Measurements from ENCODE around the gene REV3L. TPM values are rescaled to one million over a fixed set of nuclear protein-coding genes. Genes with fewer than 3 reads are reported as not detected.
"Not testable (repeated sequence)": the region's sequence is repeated elsewhere in the genome, so short reads cannot be mapped to it uniquely, and the experiment has no call there.

Gene REV3L
- total RNA-seq, 1 donor from 2014 or later: 23.0 TPM

- no peaks in the 10 kb centered on the region for H3K27me3 Mint-ChIP-seq (ENCODE audit: low read depth, unreplicated experiment)
- FAIRE-seq: peak; percentile 32
Measured at GRCh38 chr6:111478064-111478476, 4.9 kb downstream of the REV3L start.

GRCh38 chr6:111477481-111477938, 5.5 kb downstream of the REV3L start:
- Mint-ChIP-seq H3K27me3 (ENCODE audit: low read depth, unreplicated experiment) (no peaks in the 10 kb centered on the region), H3K27ac (ENCODE audit: unreplicated experiment) (peak overlapping the region; percentile 94), H3K4me1 (ENCODE audit: low read depth, unreplicated experiment) (peaks cover 18% of the 10 kb centered on the region), H3K9me3 (ENCODE audit: unreplicated experiment) (no peaks in the 10 kb centered on the region), H3K4me3 (ENCODE audit: unreplicated experiment) (peak overlapping the region; percentile 62), H3K36me3 (ENCODE audit: low read depth, unreplicated experiment) (peaks cover 3% of the 10 kb centered on the region)
- H3K27ac ChIP-seq (ENCODE audit: low read depth, low read length): peak overlapping the region; percentile 50
- peak overlapping the region; percentile 55 for H3K4me2 ChIP-seq (ENCODE audit: low read length)
- H3K36me3 ChIP-seq (ENCODE audit: insufficient read depth, low read length): no peaks in the 10 kb centered on the region
- no peaks in the 10 kb centered on the region for H3K9me3 ChIP-seq (ENCODE audit: insufficient read depth, low read depth, low read length)
- peak overlapping the region; percentile 15 for H3K4me3 ChIP-seq (ENCODE audit: insufficient read depth, low read depth, low read length)
- peaks cover 29% of the 10 kb centered on the region for H3K4me1 ChIP-seq (ENCODE audit: insufficient read depth, low read length)
- peaks cover 98% of the 10 kb centered on the region for H3K79me2 ChIP-seq (ENCODE audit: insufficient read depth, low read length)
- DNase-seq (ENCODE audit: low read depth) (no peak), FAIRE-seq (no peak)
- H3K9ac ChIP-seq (ENCODE audit: low read length): peak overlapping the region; percentile 6
- H2AFZ ChIP-seq (ENCODE audit: low read depth, low read length): no peak overlapping the region
- H4K20me1 ChIP-seq (ENCODE audit: insufficient read depth, low read length): peaks cover 44% of the 10 kb centered on the region
- no peaks in the 10 kb centered on the region for H3K27me3 ChIP-seq (ENCODE audit: insufficient read depth, low read length)
- TF ChIP-seq CTCF (IDR thresholded peaks at IDR 0.05; ENCODE audit: insufficient read depth, low read depth, low read length) (no peak), EZH2 (IDR thresholded peaks at IDR 0.05; ENCODE audit: insufficient read depth, low read length) (no peak)

More at GRCh38 chr6:111478064-111478476, 4.9 kb downstream of the REV3L start:
- Mint-ChIP-seq H3K4me1 (ENCODE audit: low read depth, unreplicated experiment) (peaks cover 18% of the 10 kb centered on the region), H3K4me3 (ENCODE audit: unreplicated experiment) (peak overlapping the region; percentile 74), H3K36me3 (ENCODE audit: low read depth, unreplicated experiment) (peaks cover 3% of the 10 kb centered on the region), H3K27ac (ENCODE audit: unreplicated experiment) (peak overlapping the region; percentile 94), H3K9me3 (ENCODE audit: unreplicated experiment) (no peaks in the 10 kb centered on the region)
- Histone ChIP-seq H3K27me3 (ENCODE audit: insufficient read depth, low read length) (no peaks in the 10 kb centered on the region), H3K36me3 (ENCODE audit: insufficient read depth, low read length) (no peaks in the 10 kb centered on the region), H3K27ac (ENCODE audit: low read depth, low read length) (peak overlapping the region; percentile 50), H3K9me3 (ENCODE audit: insufficient read depth, low read depth, low read length) (no peaks in the 10 kb centered on the region), H3K79me2 (ENCODE audit: insufficient read depth, low read length) (peaks cover 97% of the 10 kb centered on the region), H3K4me3 (ENCODE audit: insufficient read depth, low read depth, low read length) (peak overlapping the region; percentile 15), H3K4me1 (ENCODE audit: insufficient read depth, low read length) (peaks cover 29% of the 10 kb centered on the region), H4K20me1 (ENCODE audit: insufficient read depth, low read length) (peaks cover 42% of the 10 kb centered on the region), H3K4me2 (ENCODE audit: low read length) (peak overlapping the region; percentile 55), H2AFZ (ENCODE audit: low read depth, low read length) (no peak overlapping the region), H3K9ac (ENCODE audit: low read length) (peak overlapping the region; percentile 6)
- TF ChIP-seq CTCF (IDR thresholded peaks at IDR 0.05; ENCODE audit: insufficient read depth, low read depth, low read length) (no peak), EZH2 (IDR thresholded peaks at IDR 0.05; ENCODE audit: insufficient read depth, low read length) (no peak)
- peak; percentile 61 for DNase-seq (ENCODE audit: low read depth)

- not testable (repeated sequence) for H3K4me3 ChIP-seq (ENCODE audit: insufficient read depth, low read depth, low read length); H3K4me2 ChIP-seq (ENCODE audit: low read length); DNase-seq (ENCODE audit: low read depth); H3K27me3 Mint-ChIP-seq (ENCODE audit: low read depth, unreplicated experiment); H2AFZ ChIP-seq (ENCODE audit: low read depth, low read length); H3K27ac ChIP-seq (ENCODE audit: low read depth, low read length); H3K27ac Mint-ChIP-seq (ENCODE audit: unreplicated experiment); H3K9ac ChIP-seq (ENCODE audit: low read length); H3K4me3 Mint-ChIP-seq (ENCODE audit: unreplicated experiment); H3K36me3 ChIP-seq (ENCODE audit: insufficient read depth, low read length); H3K9me3 ChIP-seq (ENCODE audit: insufficient read depth, low read depth, low read length); FAIRE-seq; H3K27me3 ChIP-seq (ENCODE audit: insufficient read depth, low read length); H3K36me3 Mint-ChIP-seq (ENCODE audit: low read depth, unreplicated experiment); H3K9me3 Mint-ChIP-seq (ENCODE audit: unreplicated experiment)
- H3K4me1 ChIP-seq (ENCODE audit: insufficient read depth, low read length): peaks cover 23% of the 10 kb centered on the region
- H3K4me1 Mint-ChIP-seq (ENCODE audit: low read depth, unreplicated experiment): peaks cover 17% of the 10 kb centered on the region
- peaks cover 33% of the 10 kb centered on the region for H4K20me1 ChIP-seq (ENCODE audit: insufficient read depth, low read length)
- peaks cover 97% of the 10 kb centered on the region for H3K79me2 ChIP-seq (ENCODE audit: insufficient read depth, low read length)
Measured at GRCh38 chr6:111476061-111476460, 7.0 kb downstream of the REV3L start.
